Muscle layer of colon (tissue), 2 donors: ENCODE measurements around the gene UBAC2.

ENCODE experiments used
- H3K27ac ChIP-seq: one replicate; pipeline ENCODE4 v1.7.0; 2013; ENCODE audit warnings: low read depth, mild to moderate bottlenecking, low read length, moderate library complexity
- H3K27me3 ChIP-seq, 2 donors: one replicate each; pipeline ENCODE4 v1.7.0; 2013; ENCODE audit warnings: low read length in 2 of 2, mild to moderate bottlenecking in 2 of 2; ENCODE audit not compliant: insufficient read depth in 2 of 2, control insufficient read depth in 1 of 2
- H3K36me3 ChIP-seq: one replicate; pipeline ENCODE4 v1.7.0; 2013; ENCODE audit warnings: mild to moderate bottlenecking, low read length; ENCODE audit not compliant: insufficient read depth
- H3K4me1 ChIP-seq: one replicate; pipeline ENCODE4 v1.7.0; 2013; ENCODE audit warnings: mild to moderate bottlenecking, low read length; ENCODE audit not compliant: insufficient read depth
- H3K4me3 ChIP-seq, 2 donors: one replicate each; pipeline ENCODE4 v1.7.0; 2013; ENCODE audit warnings: low read length in 2 of 2, low read depth in 1 of 2, mild to moderate bottlenecking in 1 of 2, moderate library complexity in 1 of 2
- H3K9ac ChIP-seq: one replicate; pipeline ENCODE4 v1.7.0; 2013; ENCODE audit warnings: low read length
- H3K9me3 ChIP-seq: one replicate; pipeline ENCODE4 v1.7.0; 2013; ENCODE audit warnings: mild to moderate bottlenecking, low read length
- donor health status: abdominal sarcoma.
- donor health status: Adenocarcinoma of cecum.

The UBAC2 gene

GRCh38 chr13:99190147-99190985, 10.3 kb upstream of the UBAC2 start:
- H3K4me1 ChIP-seq = no peaks in the 10 kb centered on the region
- H3K27me3 ChIP-seq = no peaks in the 10 kb centered on the region
- no peaks in the 10 kb centered on the region for H3K9me3 ChIP-seq
- no peak overlapping the region for H3K4me3 ChIP-seq
- H3K27ac ChIP-seq = no peak overlapping the region
- H3K36me3 ChIP-seq = no peaks in the 10 kb centered on the region
- no peak overlapping the region for H3K9ac ChIP-seq

- no peak overlapping the region for H3K9ac ChIP-seq
- H3K27me3 ChIP-seq = no peaks in the 10 kb centered on the region
- no peak overlapping the region for H3K27ac ChIP-seq
- H3K4me3 ChIP-seq = no peak overlapping the region
- H3K4me1 ChIP-seq = no peaks in the 10 kb centered on the region
- H3K36me3 ChIP-seq = no peaks in the 10 kb centered on the region
- no peaks in the 10 kb centered on the region for H3K9me3 ChIP-seq
These were observed 9.2 kb upstream of the UBAC2 start for GRCh38 chr13:99191336-99191899.

GRCh38 chr13:99191900-99192399, 8.7 kb upstream of the UBAC2 start:
- H3K4me3 ChIP-seq = no peak overlapping the region
- no peak overlapping the region for H3K27ac ChIP-seq
- H3K9me3 ChIP-seq = no peaks in the 10 kb centered on the region
- no peak overlapping the region for H3K9ac ChIP-seq
- H3K27me3 ChIP-seq = no peaks in the 10 kb centered on the region
- no peaks in the 10 kb centered on the region for H3K4me1 ChIP-seq
- H3K36me3 ChIP-seq = no peaks in the 10 kb centered on the region

GRCh38 chr13:99192480-99192879, 8.2 kb upstream of the UBAC2 start:
- Histone ChIP-seq H3K9ac (no peak overlapping the region), H3K4me1 (no peaks in the 10 kb centered on the region), H3K9me3 (no peaks in the 10 kb centered on the region), H3K36me3 (no peaks in the 10 kb centered on the region), H3K4me3 (no peak overlapping the region), H3K27ac (no peak overlapping the region), H3K27me3 (no peaks in the 10 kb centered on the region)

GRCh38 chr13:99193152-99193551, 7.5 kb upstream of the UBAC2 start:
- Histone ChIP-seq H3K27ac (no peak overlapping the region), H3K4me1 (no peaks in the 10 kb centered on the region), H3K9ac (no peak overlapping the region), H3K4me3 (no peak overlapping the region), H3K9me3 (no peaks in the 10 kb centered on the region), H3K36me3 (no peaks in the 10 kb centered on the region), H3K27me3 (no peaks in the 10 kb centered on the region)

GRCh38 chr13:99196466-99197116, 4.1 kb upstream of the UBAC2 start:
- Histone ChIP-seq H3K27ac (no peak overlapping the region), H3K9ac (no peak overlapping the region)

GRCh38 chr13:99197117-99197651, 3.5 kb upstream of the UBAC2 start:
- no peak overlapping the region for H3K4me3 ChIP-seq
- no peaks in the 10 kb centered on the region for H3K9me3 ChIP-seq
- H3K36me3 ChIP-seq = no peaks in the 10 kb centered on the region
- H3K9ac ChIP-seq = no peak overlapping the region
- H3K27me3 ChIP-seq = no peaks in the 10 kb centered on the region
- H3K27ac ChIP-seq = no peak overlapping the region
- peaks cover 3% of the 10 kb centered on the region for H3K4me1 ChIP-seq

More at GRCh38 chr13:99196466-99197116, 4.1 kb upstream of the UBAC2 start:
- Histone ChIP-seq H3K4me3 (no peak overlapping the region), H3K4me1 (no peaks in the 10 kb centered on the region), H3K36me3 (no peaks in the 10 kb centered on the region), H3K9me3 (no peaks in the 10 kb centered on the region), H3K27me3 (no peaks in the 10 kb centered on the region)

- peaks cover 8% of the 10 kb centered on the region for H3K4me1 ChIP-seq
- peak overlapping the region; percentile 89 to 91 for H3K4me3 ChIP-seq
- no peaks in the 10 kb centered on the region for H3K36me3 ChIP-seq
- H3K27me3 ChIP-seq = no peaks in the 10 kb centered on the region
- no peaks in the 10 kb centered on the region for H3K9me3 ChIP-seq
- peak overlapping the region; percentile 80 for H3K27ac ChIP-seq
- peak overlapping the region; percentile 83 for H3K9ac ChIP-seq
These were observed 868 bp upstream of the UBAC2 start for GRCh38 chr13:99199541-99200431.

GRCh38 chr13:99203601-99204579, 3.2 kb downstream of the UBAC2 start:
- no peaks in the 10 kb centered on the region for H3K9me3 ChIP-seq
- H3K4me3 ChIP-seq = no peak overlapping the region
- H3K27ac ChIP-seq = no peak overlapping the region
- H3K36me3 ChIP-seq = no peaks in the 10 kb centered on the region
- no peaks in the 10 kb centered on the region for H3K27me3 ChIP-seq
- no peak overlapping the region for H3K9ac ChIP-seq
- peaks cover 8% of the 10 kb centered on the region for H3K4me1 ChIP-seq

- H3K36me3 ChIP-seq = peaks cover 3% of the 10 kb centered on the region
- H3K4me1 ChIP-seq = peaks cover 8% of the 10 kb centered on the region
- H3K9me3 ChIP-seq = no peaks in the 10 kb centered on the region
- no peak overlapping the region for H3K9ac ChIP-seq
- no peak overlapping the region for H3K4me3 ChIP-seq
- no peak overlapping the region for H3K27ac ChIP-seq
- no peaks in the 10 kb centered on the region for H3K27me3 ChIP-seq
These were observed 5.1 kb downstream of the UBAC2 start for GRCh38 chr13:99205621-99206220.
